Measurements from ENCODE around the gene DCN.

Gene DCN

GRCh38 chr12:91171476-91171875 is 11.1 kb downstream of the DCN start:
- Histone ChIP-seq H3K36me3 (ENCODE audit: insufficient read depth, low read depth, low read length) (no peaks in the 10 kb centered on the region), H3K4me3 (ENCODE audit: low read length) (no peak overlapping the region), H3K9me3 (ENCODE audit: insufficient read depth, low read depth, low read length) (no peaks in the 10 kb centered on the region), H3K4me1 (ENCODE audit: insufficient read depth, low read length) (no peaks in the 10 kb centered on the region), H3K27me3 (ENCODE audit: insufficient read depth, low read length) (no peaks in the 10 kb centered on the region), H3K27ac (ENCODE audit: low read length) (no peak overlapping the region), H3K9ac (ENCODE audit: low read depth, low read length) (no peak overlapping the region)

GRCh38 chr12:91163116-91163515 is 19.5 kb downstream of the DCN start:
- no peak overlapping the region for H3K9ac ChIP-seq (ENCODE audit: low read depth, low read length)

GRCh38 chr12:91161009-91161408 is 21.6 kb downstream of the DCN start:
- Histone ChIP-seq H3K4me3 (ENCODE audit: low read length) (no peak overlapping the region), H3K27me3 (ENCODE audit: insufficient read depth, low read length) (no peaks in the 10 kb centered on the region), H3K27ac (ENCODE audit: low read length) (no peak overlapping the region), H3K4me1 (ENCODE audit: insufficient read depth, low read length) (no peaks in the 10 kb centered on the region), H3K9me3 (ENCODE audit: insufficient read depth, low read depth, low read length) (no peaks in the 10 kb centered on the region), H3K36me3 (ENCODE audit: insufficient read depth, low read depth, low read length) (no peaks in the 10 kb centered on the region), H3K9ac (ENCODE audit: low read depth, low read length) (no peak overlapping the region)

More at GRCh38 chr12:91163116-91163515, 19.5 kb downstream of the DCN start:
- no peak overlapping the region for H3K4me3 ChIP-seq (ENCODE audit: low read length)
- no peaks in the 10 kb centered on the region for H3K4me1 ChIP-seq (ENCODE audit: insufficient read depth, low read length)
- H3K27ac ChIP-seq (ENCODE audit: low read length), result no peak overlapping the region
- H3K27me3 ChIP-seq (ENCODE audit: insufficient read depth, low read length), result no peaks in the 10 kb centered on the region
- no peaks in the 10 kb centered on the region for H3K36me3 ChIP-seq (ENCODE audit: insufficient read depth, low read depth, low read length)
- H3K9me3 ChIP-seq (ENCODE audit: insufficient read depth, low read depth, low read length), result no peaks in the 10 kb centered on the region

DNA sequence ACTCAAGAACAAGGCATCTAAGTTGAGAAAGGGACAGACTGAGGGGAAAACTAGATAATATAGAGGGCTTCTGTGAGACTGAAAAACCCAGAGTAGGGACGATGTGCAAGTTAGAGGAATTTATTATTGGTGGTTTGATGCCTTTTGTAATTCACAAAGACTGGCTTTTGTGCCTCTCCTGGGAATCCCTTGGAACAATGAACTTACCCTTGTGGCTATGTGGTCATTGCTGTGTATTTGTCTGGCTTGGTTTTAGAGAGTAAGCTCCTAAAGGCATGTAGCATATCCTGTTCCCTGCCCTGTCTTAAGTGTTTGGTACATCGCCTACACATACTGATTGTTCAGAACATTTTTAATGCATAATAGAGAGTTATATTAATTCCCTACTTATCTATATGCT is 26.6 kb downstream of the DCN start:
- Histone ChIP-seq H3K27me3 (ENCODE audit: insufficient read depth, low read length) (no peaks in the 10 kb centered on the region), H3K27ac (ENCODE audit: low read length) (no peak overlapping the region), H3K4me3 (ENCODE audit: low read length) (no peak overlapping the region), H3K9me3 (ENCODE audit: insufficient read depth, low read depth, low read length) (no peaks in the 10 kb centered on the region), H3K9ac (ENCODE audit: low read depth, low read length) (no peak overlapping the region), H3K4me1 (ENCODE audit: insufficient read depth, low read length) (no peaks in the 10 kb centered on the region), H3K36me3 (ENCODE audit: insufficient read depth, low read depth, low read length) (no peaks in the 10 kb centered on the region)

DNA sequence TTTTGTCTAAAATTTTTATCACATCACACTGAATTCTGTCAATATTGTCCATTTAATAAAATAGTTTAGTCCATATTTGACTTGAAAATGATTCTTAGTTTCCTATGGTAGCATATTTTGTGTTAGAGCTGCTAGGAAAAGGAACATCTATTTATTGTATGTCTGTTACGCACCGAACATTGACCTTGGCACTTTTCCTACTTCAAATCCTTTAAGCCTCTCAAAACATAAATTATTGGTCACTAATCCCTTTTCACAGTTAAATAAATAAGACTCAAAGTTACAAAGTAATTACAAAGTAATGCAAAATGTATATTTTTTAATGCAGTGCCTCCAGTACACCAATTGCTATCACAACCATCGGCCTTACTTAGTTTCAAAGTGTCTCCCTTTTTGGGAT is 28.5 kb downstream of the DCN start:
- Histone ChIP-seq H3K9me3 (ENCODE audit: insufficient read depth, low read depth, low read length) (no peaks in the 10 kb centered on the region), H3K27me3 (ENCODE audit: insufficient read depth, low read length) (no peaks in the 10 kb centered on the region), H3K4me1 (ENCODE audit: insufficient read depth, low read length) (no peaks in the 10 kb centered on the region), H3K4me3 (ENCODE audit: low read length) (no peak overlapping the region), H3K36me3 (ENCODE audit: insufficient read depth, low read depth, low read length) (no peaks in the 10 kb centered on the region), H3K27ac (ENCODE audit: low read length) (no peak overlapping the region), H3K9ac (ENCODE audit: low read depth, low read length) (no peak overlapping the region)

DNA sequence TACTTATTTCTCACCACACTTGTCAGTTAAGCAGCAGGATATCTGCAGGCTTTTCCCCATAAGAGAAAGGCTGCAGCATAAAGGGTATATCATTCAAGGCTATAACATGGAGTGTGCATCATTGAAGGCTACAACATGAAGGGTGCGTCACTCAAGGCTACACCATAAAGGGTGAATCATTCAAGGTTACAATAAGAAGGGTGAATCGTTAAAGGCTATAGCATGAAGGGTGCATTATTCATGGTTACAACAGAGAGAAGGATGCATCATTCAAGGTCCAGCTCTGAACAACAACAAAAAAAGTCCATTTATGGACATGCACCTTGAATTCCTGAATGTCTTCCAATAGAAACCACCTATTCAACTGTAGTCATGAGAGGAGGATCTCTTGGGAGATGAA is 38.6 kb downstream of the DCN start:
- Histone ChIP-seq H3K4me1 (ENCODE audit: insufficient read depth, low read length) (no peaks in the 10 kb centered on the region), H3K9ac (ENCODE audit: low read depth, low read length) (no peak overlapping the region), H3K9me3 (ENCODE audit: insufficient read depth, low read depth, low read length) (no peaks in the 10 kb centered on the region), H3K27me3 (ENCODE audit: insufficient read depth, low read length) (no peaks in the 10 kb centered on the region), H3K27ac (ENCODE audit: low read length) (no peak overlapping the region), H3K36me3 (ENCODE audit: insufficient read depth, low read depth, low read length) (no peaks in the 10 kb centered on the region), H3K4me3 (ENCODE audit: low read length) (no peak overlapping the region)

- H3K27me3 ChIP-seq (ENCODE audit: insufficient read depth, low read length), result no peaks in the 10 kb centered on the region
- H3K27ac ChIP-seq (ENCODE audit: low read length), result no peak overlapping the region
- H3K36me3 ChIP-seq (ENCODE audit: insufficient read depth, low read depth, low read length), result no peaks in the 10 kb centered on the region
- H3K9ac ChIP-seq (ENCODE audit: low read depth, low read length), result no peak overlapping the region
- H3K9me3 ChIP-seq (ENCODE audit: insufficient read depth, low read depth, low read length), result no peaks in the 10 kb centered on the region
- no peaks in the 10 kb centered on the region for H3K4me1 ChIP-seq (ENCODE audit: insufficient read depth, low read length)
- H3K4me3 ChIP-seq (ENCODE audit: low read length), result no peak overlapping the region
These were observed 39.4 kb downstream of the DCN start for GRCh38 chr12:91143206-91143605.

DNA sequence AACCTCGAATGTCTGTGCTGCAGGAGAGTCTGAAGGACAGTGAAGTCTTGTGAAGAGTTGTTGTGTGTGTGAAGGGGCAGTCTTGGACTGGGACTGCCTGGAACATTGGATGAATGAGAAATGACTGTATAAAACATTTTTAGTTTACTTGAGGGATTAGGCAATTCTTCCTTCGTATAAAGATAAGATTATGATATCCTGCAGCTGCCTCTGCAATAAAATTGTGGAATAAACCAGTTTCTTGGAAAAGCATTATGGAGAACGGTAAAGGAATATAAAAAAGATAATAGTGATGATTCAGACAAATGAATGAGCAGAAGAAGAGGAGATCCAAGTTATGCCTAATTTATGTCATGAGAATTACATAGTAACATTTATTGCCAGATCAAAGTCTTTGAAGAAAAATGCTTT is 40.4 kb downstream of the DCN start:
- Histone ChIP-seq H3K4me3 (ENCODE audit: low read length) (no peak overlapping the region), H3K9ac (ENCODE audit: low read depth, low read length) (no peak overlapping the region), H3K27me3 (ENCODE audit: insufficient read depth, low read length) (no peaks in the 10 kb centered on the region), H3K4me1 (ENCODE audit: insufficient read depth, low read length) (no peaks in the 10 kb centered on the region), H3K36me3 (ENCODE audit: insufficient read depth, low read depth, low read length) (no peaks in the 10 kb centered on the region), H3K27ac (ENCODE audit: low read length) (no peak overlapping the region), H3K9me3 (ENCODE audit: insufficient read depth, low read depth, low read length) (no peaks in the 10 kb centered on the region)

DNA sequence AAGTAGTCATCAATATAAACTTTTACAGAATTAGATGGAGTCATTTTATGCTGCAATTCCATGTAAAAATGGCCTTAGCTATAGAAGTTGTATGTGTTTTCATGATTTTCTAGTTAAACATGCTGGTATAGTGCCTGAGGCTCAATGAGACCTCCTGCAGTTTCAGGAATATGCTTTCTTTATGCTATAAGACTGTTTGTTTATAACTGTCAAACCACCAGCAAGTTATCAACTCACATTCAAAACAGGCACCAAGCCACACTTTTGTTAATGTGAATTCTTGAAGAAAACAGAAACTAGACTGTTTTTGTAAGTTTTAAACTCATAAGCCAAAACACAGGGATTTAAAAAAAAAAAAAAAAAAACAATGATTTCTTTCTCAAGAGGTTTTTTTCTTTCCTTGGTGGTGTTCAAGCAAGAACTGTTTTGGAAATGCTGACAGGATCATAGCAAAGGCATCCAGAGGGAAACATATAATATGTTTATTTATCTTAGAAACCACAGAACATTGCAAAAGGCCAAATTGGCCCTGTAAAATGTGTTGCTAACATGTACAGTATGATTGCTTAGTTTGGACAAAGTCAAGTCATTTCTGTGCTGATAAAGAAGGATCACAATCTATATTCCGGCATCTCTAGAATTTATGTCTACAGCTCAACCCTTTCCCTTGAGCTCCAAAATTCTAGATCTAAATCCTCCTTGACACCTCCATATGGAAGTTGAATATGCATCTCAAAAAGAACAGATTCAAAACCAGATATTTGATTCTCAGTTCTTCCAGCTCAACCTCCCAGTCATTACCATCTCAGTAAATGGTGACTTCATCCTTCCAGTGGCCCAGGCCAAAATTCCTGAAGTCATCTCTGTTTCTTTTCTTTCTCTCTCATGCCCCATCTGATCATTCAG is 42.3 kb downstream of the DCN start:
- no peaks in the 10 kb centered on the region for H3K36me3 ChIP-seq (ENCODE audit: insufficient read depth, low read depth, low read length)
- H3K9ac ChIP-seq (ENCODE audit: low read depth, low read length), result no peak overlapping the region
- H3K9me3 ChIP-seq (ENCODE audit: insufficient read depth, low read depth, low read length), result no peaks in the 10 kb centered on the region
- no peak overlapping the region for H3K27ac ChIP-seq (ENCODE audit: low read length)
- H3K27me3 ChIP-seq (ENCODE audit: insufficient read depth, low read length), result no peaks in the 10 kb centered on the region
- H3K4me1 ChIP-seq (ENCODE audit: insufficient read depth, low read length), result no peaks in the 10 kb centered on the region
- H3K4me3 ChIP-seq (ENCODE audit: low read length), result no peak overlapping the region

DNA sequence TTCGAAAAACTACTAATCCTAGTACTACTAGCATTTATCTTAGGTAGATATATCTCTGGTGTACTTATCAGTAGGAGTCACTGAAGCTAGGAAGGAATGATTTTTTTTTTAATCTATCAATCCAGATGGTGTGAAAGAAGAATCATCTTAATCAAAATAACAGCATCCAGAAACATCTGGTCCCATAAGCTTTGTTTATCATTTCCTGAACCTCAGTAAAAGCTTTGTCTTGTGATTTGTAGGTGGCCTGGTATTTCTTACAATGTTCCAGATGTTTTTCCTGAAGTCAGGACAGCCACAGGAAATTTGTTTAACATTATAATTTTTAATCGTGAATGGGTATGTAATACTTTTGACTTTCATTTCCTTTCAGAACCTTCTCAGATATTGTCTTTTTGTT is 43.3 kb downstream of the DCN start:
- H3K9ac ChIP-seq (ENCODE audit: low read depth, low read length), result no peak overlapping the region

DNA sequence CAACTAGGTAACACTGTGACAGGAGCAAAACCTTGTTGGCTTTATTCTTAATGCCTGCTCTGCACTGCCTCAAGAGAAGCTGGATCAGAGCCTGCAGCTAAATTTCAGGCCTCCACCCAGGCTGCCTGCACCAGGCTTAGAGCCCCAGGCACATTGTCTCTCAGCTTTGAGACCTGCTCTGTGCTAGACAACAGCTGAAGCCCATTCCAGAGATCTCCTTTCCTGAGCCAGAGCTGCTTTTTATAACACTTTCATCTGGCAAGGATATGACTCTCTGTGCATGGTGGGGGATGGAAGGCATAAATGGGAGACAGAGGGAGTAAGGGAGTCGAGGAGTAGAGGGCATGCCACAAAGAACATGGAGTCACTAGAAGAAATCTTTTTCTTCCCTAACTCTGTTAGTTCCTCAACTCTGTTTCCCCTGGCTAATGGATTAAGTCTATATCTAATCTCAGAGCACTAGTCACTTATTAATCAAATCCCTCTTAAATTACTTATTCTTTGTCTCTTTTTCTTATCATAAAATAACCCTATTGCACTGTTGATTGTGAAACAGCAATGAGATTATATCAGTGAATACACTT is 44.2 kb downstream of the DCN start:
- H3K9ac ChIP-seq (ENCODE audit: low read depth, low read length), result no peak overlapping the region
- H3K4me3 ChIP-seq (ENCODE audit: low read length), result no peak overlapping the region
- no peak overlapping the region for H3K27ac ChIP-seq (ENCODE audit: low read length)
- H3K36me3 ChIP-seq (ENCODE audit: insufficient read depth, low read depth, low read length), result no peaks in the 10 kb centered on the region
- H3K4me1 ChIP-seq (ENCODE audit: insufficient read depth, low read length), result no peaks in the 10 kb centered on the region
- H3K27me3 ChIP-seq (ENCODE audit: insufficient read depth, low read length), result no peaks in the 10 kb centered on the region
- no peaks in the 10 kb centered on the region for H3K9me3 ChIP-seq (ENCODE audit: insufficient read depth, low read depth, low read length)

More for the DNA sequence above, 43.3 kb downstream of the DCN start:
- Histone ChIP-seq H3K4me3 (ENCODE audit: low read length) (no peak overlapping the region), H3K9me3 (ENCODE audit: insufficient read depth, low read depth, low read length) (no peaks in the 10 kb centered on the region), H3K4me1 (ENCODE audit: insufficient read depth, low read length) (no peaks in the 10 kb centered on the region), H3K27ac (ENCODE audit: low read length) (no peak overlapping the region), H3K36me3 (ENCODE audit: insufficient read depth, low read depth, low read length) (no peaks in the 10 kb centered on the region), H3K27me3 (ENCODE audit: insufficient read depth, low read length) (no peaks in the 10 kb centered on the region)

GRCh38 chr12:91133871-91134270 is 48.7 kb downstream of the DCN start:
- no peaks in the 10 kb centered on the region for H3K9me3 ChIP-seq (ENCODE audit: insufficient read depth, low read depth, low read length)
- H3K27me3 ChIP-seq (ENCODE audit: insufficient read depth, low read length), result no peaks in the 10 kb centered on the region
- H3K4me3 ChIP-seq (ENCODE audit: low read length), result no peak overlapping the region
- H3K9ac ChIP-seq (ENCODE audit: low read depth, low read length), result no peak overlapping the region
- no peaks in the 10 kb centered on the region for H3K4me1 ChIP-seq (ENCODE audit: insufficient read depth, low read length)
- no peaks in the 10 kb centered on the region for H3K36me3 ChIP-seq (ENCODE audit: insufficient read depth, low read depth, low read length)
- no peak overlapping the region for H3K27ac ChIP-seq (ENCODE audit: low read length)
